ENCODE data around the gene ZNF536. TPM values are rescaled to one million over a fixed set of nuclear protein-coding genes. Genes with fewer than 3 reads are reported as not detected.

ZNF536 gene
- total and polyA plus RNA-seq, 2 of the 4 experiments (the other 2 are of a cell fraction), result not detected

- Histone ChIP-seq H2AFZ (replicated peaks; ENCODE audit: low read length, poor library complexity) (no peak overlapping the region), H3K18ac (ENCODE audit: low read depth, low read length) (no peak overlapping the region), H3K56ac (ENCODE audit: extremely low read depth, insufficient read depth, low read length) (no peak overlapping the region), H2AK9ac (replicated peaks; ENCODE audit: low read depth, low read length, poor library complexity) (no peak overlapping the region), H4K91ac (ENCODE audit: insufficient read depth, low read depth, low read length) (no peak overlapping the region), H3K9ac (ENCODE audit: low read depth, low read length) (no peak overlapping the region), H4K8ac (ENCODE audit: low read depth in 2 of 2, low read length in 2 of 2) (no peak overlapping the region), H3K9me1 (ENCODE audit: insufficient read depth, low read length) (no peaks in the 10 kb centered on the region), H3K4ac (ENCODE audit: low read depth, low read length) (no peak overlapping the region), H3K9me3 (ENCODE audit: control insufficient read depth, insufficient read depth, low read length) (peaks cover 14% of the 10 kb centered on the region), H2BK15ac (ENCODE audit: low read depth, low read length) (no peak overlapping the region), H2BK120ac (ENCODE audit: low read depth, low read length) (no peak overlapping the region), H4K5ac (ENCODE audit: low read depth, low read length) (no peak overlapping the region), H3K79me1 (ENCODE audit: low read depth in 1 of 2, low read length in 2 of 2) (no peaks in the 10 kb centered on the region), H3K27me3 (ENCODE audit: control insufficient read depth, insufficient read depth, low read length) (no peaks in the 10 kb centered on the region), H3K23ac (ENCODE audit: low read depth, low read length) (no peak overlapping the region), H3K27ac (ENCODE audit: insufficient read depth, low read length) (no peak overlapping the region), H2BK20ac (ENCODE audit: low read depth, low read length) (no peak overlapping the region), H3K14ac (replicated peaks; ENCODE audit: low read depth, low read length) (no peak overlapping the region), H2BK5ac (ENCODE audit: low read depth, low read length, poor library complexity, severe bottlenecking) (no peak overlapping the region), H3K4me3 (ENCODE audit: insufficient read depth, low read depth, low read length) (no peak overlapping the region), H3K4me2 (ENCODE audit: low read depth, low read length) (no peak overlapping the region), H3K36me3 (ENCODE audit: control insufficient read depth, insufficient read depth, low read length) (no peaks in the 10 kb centered on the region), H4K20me1 (ENCODE audit: insufficient read depth, low read length) (no peaks in the 10 kb centered on the region), H3K4me1 (ENCODE audit: control insufficient read depth, insufficient read depth, low read length) (no peaks in the 10 kb centered on the region), H2AK5ac (ENCODE audit: low read depth, low read length) (no peak overlapping the region)
- DNase-seq (no peak), ATAC-seq (ENCODE audit: low read depth) (no peak)
- BruUV-seq (replicated peaks), result no TSS peak
- ChIA-PET POLR2A (ENCODE audit: unreplicated experiment) (no interaction called here), CTCF (no interaction called here)
- no CpG with 5 or more reads among the region's 7 CpGs for WGBS, 2 experiments (ENCODE audit: extremely low coverage in 2 of 2, insufficient read length in 1 of 2)
- TF ChIP-seq MAZ (IDR thresholded peaks at IDR 0.05; ENCODE audit: borderline replicate concordance, low read depth, low read length), result no peak
- TF ChIP-seq RFX5 (IDR thresholded peaks at IDR 0.05; ENCODE audit: low read depth, low read length), result no peak
- intact Hi-C loops (cut with micrococcal nuclease), result no loop called here
- dilution Hi-C loops (cut with HindIII; ENCODE audit: low sequenced_read_pairs, unreplicated experiment), result no loop called here
- in situ Hi-C loops (cut with MboI; ENCODE audit: low sequenced_read_pairs), result no loop called here
These were observed 77.9 kb downstream of the ZNF536 start for GRCh38 chr19:30450100-30450499.

All from IMR-90 (cell line).